Hepatocyte (in vitro differentiated cells): ENCODE results near the gene POU5F1.
"Not testable (repeated sequence)": the region's sequence is repeated elsewhere in the genome, so short reads cannot be mapped to it uniquely, and the experiment has no call there.

Source experiments
- CTCF ChIP-seq: fragments of 200-600 bp; sonication (generic); IDR thresholded peaks from 2 replicates; pipeline ENCODE4 v1.5.1; 2016; ENCODE audit warnings: antibody characterized with exemption, mild to moderate bottlenecking; ENCODE audit not compliant: poor library complexity
- EZH2phosphoT487 ChIP-seq: fragments of 200-600 bp; sonication (generic); IDR thresholded peaks from one replicate; pipeline ENCODE4 v1.6.1; 2018; ENCODE audit warnings: antibody characterized with exemption, mild to moderate bottlenecking, low read depth, moderate library complexity; ENCODE audit not compliant: unreplicated experiment, severe bottlenecking

GRCh38 chr6:31196251-31197022 lies 26.0 kb upstream of the POU5F1 start:
- TF ChIP-seq CTCF, EZH2phosphoT487: not testable (repeated sequence)
